ENCODE measurements around the gene SLC39A13.

GRCh38 chr11:47435687-47436086, 27.3 kb downstream of the SLC39A13 start:
- TF ChIP-seq CTCF (IDR thresholded peaks at IDR 0.05; ENCODE audit: insufficient read depth, low read length, poor library complexity, severe bottlenecking): no peak
- TF ChIP-seq EZH2phosphoT487 (conservative IDR thresholded peaks at IDR 0.05; ENCODE audit: low read length): no peak

Measured in SU-DHL-6 (cell line).